K562 (cell line): Measurements from ENCODE around the gene USP49. TPM values are rescaled to one million over a fixed set of nuclear protein-coding genes. Genes with fewer than 3 reads are reported as not detected.

Experiments used
- ASH1L ChIP-seq: fragments of 450-650 bp; IDR thresholded peaks from 2 replicates; pipeline ENCODE4 v1.6.1; 2018; ENCODE audit warnings: borderline replicate concordance, mild to moderate bottlenecking, low read depth; ENCODE audit not compliant: partially characterized antibody
- BMI1 ChIP-seq: fragments of 150-350 bp; IDR thresholded peaks from 2 replicates; pipeline ENCODE4 v1.6.1; 2014; ENCODE audit warnings: low read length
- FUS ChIP-seq: fragments of 200-400 bp; formaldehyde crosslinking; optimal IDR thresholded peaks from 2 replicates; pipeline ENCODE3; 2017; ENCODE audit warnings: low read depth, low read length
- KAT7 ChIP-seq: sonication (generic); formaldehyde crosslinking; IDR thresholded peaks from 2 replicates; pipeline ENCODE4 v1.8.0; 2022; ENCODE audit warnings: missing genetic modification reagents, mild to moderate bottlenecking, borderline replicate concordance
- POLR3G ChIP-seq: IDR thresholded peaks from 2 replicates; pipeline ENCODE4 v1.6.1; 2011; ENCODE audit not compliant: insufficient read length, insufficient replicate concordance; ENCODE audit errors: extremely low read depth
- PPARD ChIP-seq: fragments of 250-450 bp; sonication (Bioruptor Pico); IDR thresholded peaks from 2 replicates; pipeline ENCODE4 v1.8.0; 2022; ENCODE audit warnings: inconsistent platforms, mild to moderate bottlenecking, moderate library complexity
- RHOXF2B ChIP-seq: fragments of 250-450 bp; sonication (Bioruptor Pico); conservative IDR thresholded peaks from 2 replicates; pipeline ENCODE4 v1.5.1; 2021
- SNIP1 ChIP-seq: fragments of 450-650 bp; IDR thresholded peaks from 2 replicates; pipeline ENCODE4 v1.7.1; 2017; ENCODE audit warnings: low read depth, mild to moderate bottlenecking
- TAF9B ChIP-seq: fragments of 450-650 bp; IDR thresholded peaks from 2 replicates; pipeline ENCODE4 v1.6.1; 2018; ENCODE audit warnings: mild to moderate bottlenecking; ENCODE audit not compliant: partially characterized antibody
- ZNF133 ChIP-seq: fragments of 250-450 bp; sonication (Bioruptor Pico); IDR thresholded peaks from 2 replicates; pipeline ENCODE4 v1.4.0; 2020; ENCODE audit warnings: mild to moderate bottlenecking
- ZNF175 ChIP-seq: fragments of 200-800 bp; sonication (Bioruptor generic); IDR thresholded peaks from 2 replicates; pipeline ENCODE4 v1.6.1; 2016; ENCODE audit warnings: low read depth, mild to moderate bottlenecking, missing genetic modification characterization, missing compliant biosample characterization
- ZNF184 ChIP-seq: sonication (generic); formaldehyde crosslinking; IDR thresholded peaks from 2 replicates; pipeline ENCODE4 v1.5.0; 2020; ENCODE audit warnings: missing genetic modification reagents
- polyA plus RNA-seq, 8 experiments: library from polyadenylated mRNA; depleted of rRNA in 4 of 8; stranded (reverse) in 5 of 8; unstranded in 3 of 8; fragments of >200 nt; fragmentation: Nextera tagmentation in 2 of 8; fragmentation: Illumina TruSeq in 1 of 8; extraction: Ambion mirVana in 2 of 8; extraction: Trizol in 1 of 8; gene quantifications; 2 replicates each; pipeline versions ENCODE4 v1.2.1 to v1.2.3, GENCODE V29; 2011 to 2014; ENCODE audit warnings: inconsistent platforms in 1 of 8, missing spikeins in 1 of 8
- total RNA-seq, 7 experiments: library from RNA; depleted of rRNA in 6 of 7; stranded (reverse); fragments of >200 nt in 6 of 7; fragmentation: Illumina TruSeq in 2 of 7; extraction: Trizol in 2 of 7; gene quantifications; 2 replicates each; pipeline versions ENCODE4 v1.2.1 to v1.2.3, GENCODE V29; 2011 to 2021; ENCODE audit warnings: low replicate concordance in 1 of 7
- TF ChIP-seq, protein P1 (sequence below): fragments of 250-450 bp; sonication (Bioruptor Pico); IDR thresholded peaks from 2 replicates; pipeline ENCODE4 v1.5.0; 2022; ENCODE audit warnings: mild to moderate bottlenecking
- TF ChIP-seq, protein P2 (sequence below), 2 experiments: IDR thresholded peaks; 2 replicates each; pipeline ENCODE4 v1.6.1; 2012; ENCODE audit warnings: improper control_type of control experiment in 2 of 2, low read depth in 2 of 2, low read length in 2 of 2, borderline replicate concordance in 1 of 2
- TF ChIP-seq, protein P3 (sequence below): fragments of 450-650 bp; IDR thresholded peaks from 2 replicates; pipeline ENCODE4 v1.6.1; 2017; ENCODE audit warnings: mild to moderate bottlenecking, moderate library complexity
- TF ChIP-seq, protein P4 (sequence below), 3 experiments: IDR thresholded peaks in 2 of 3; conservative IDR thresholded peaks in 1 of 3; 2 replicates each; pipeline ENCODE4 v1.5.1; 2011 to 2012; ENCODE audit warnings: low read length in 3 of 3, mild to moderate bottlenecking in 3 of 3, control low read depth in 2 of 3, improper control_type of control experiment in 1 of 3, inconsistent platforms in 1 of 3, low read depth in 1 of 3, mixed read lengths in 1 of 3, moderate library complexity in 1 of 3; ENCODE audit not compliant: insufficient read depth in 2 of 3
- TF ChIP-seq, protein P5 (sequence below): sonication (generic); formaldehyde crosslinking; IDR thresholded peaks from 2 replicates; pipeline ENCODE4 v1.8.0; 2022; ENCODE audit warnings: mild to moderate bottlenecking, missing genetic modification reagents

USP49 gene
- total and polyA plus RNA-seq, 9 of the 15 experiments (the other 6 are each of a cell fraction or from before 2014, with no cell fraction given): 1.0 to 9.9 (median 6.5) TPM

DNA sequence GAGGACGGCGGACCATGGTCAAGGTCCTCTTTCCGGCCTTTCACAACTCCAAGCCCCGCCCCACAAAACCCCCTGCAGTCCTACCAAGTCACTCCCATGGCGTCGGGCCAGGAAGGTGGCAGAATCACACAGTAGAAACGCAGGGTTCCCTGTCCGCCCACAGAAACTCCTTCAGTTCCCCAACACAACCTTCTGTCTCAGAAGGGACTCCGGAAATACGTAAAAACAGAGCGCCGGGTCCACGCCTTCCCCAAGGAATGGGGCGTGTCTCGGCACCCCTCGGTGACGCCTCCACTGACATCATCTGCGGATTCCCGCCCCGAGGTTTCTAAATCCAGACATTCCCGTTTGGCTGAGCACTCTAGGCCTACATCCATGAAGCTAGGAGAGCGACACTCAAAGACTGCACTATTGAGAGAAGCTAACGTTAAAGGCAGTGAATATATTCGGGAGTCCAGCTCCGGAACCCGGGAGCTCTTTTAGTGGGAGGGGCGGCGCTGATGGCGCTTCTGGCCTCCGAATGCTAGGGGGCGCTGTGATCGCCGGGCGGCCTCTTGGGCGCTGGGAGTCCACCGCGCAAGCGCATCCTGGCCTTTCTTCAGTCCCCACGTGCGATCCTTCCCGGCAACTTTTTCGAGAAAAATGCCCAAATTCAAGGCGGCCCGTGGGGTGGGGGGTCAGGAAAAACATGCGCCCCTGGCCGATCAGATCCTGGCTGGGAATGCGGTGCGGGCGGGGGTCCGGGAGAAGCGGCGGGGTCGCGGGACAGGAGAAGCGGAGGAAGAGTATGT lies 25.9 kb upstream of the USP49 start, which contains the start of the genes BYSL and MED20 (continued):
- TF ChIP-seq KAT7 (CRISPR knock-in tag) (no peak; the same call in 1 of the 2 replicates), FUS (no peak), ZNF184 (no peak), POLR3G (no peak), ZNF175 (no peak), TAF9B (peak; percentile 76), ASH1L (no peak), BMI1 (no peak), PPARD (no peak), SNIP1 (peak; percentile 81), RHOXF2B (CRISPR knock-in tag) (no peak), ZNF133 (CRISPR knock-in tag) (no peak)
- TF ChIP-seq, protein P1, sequence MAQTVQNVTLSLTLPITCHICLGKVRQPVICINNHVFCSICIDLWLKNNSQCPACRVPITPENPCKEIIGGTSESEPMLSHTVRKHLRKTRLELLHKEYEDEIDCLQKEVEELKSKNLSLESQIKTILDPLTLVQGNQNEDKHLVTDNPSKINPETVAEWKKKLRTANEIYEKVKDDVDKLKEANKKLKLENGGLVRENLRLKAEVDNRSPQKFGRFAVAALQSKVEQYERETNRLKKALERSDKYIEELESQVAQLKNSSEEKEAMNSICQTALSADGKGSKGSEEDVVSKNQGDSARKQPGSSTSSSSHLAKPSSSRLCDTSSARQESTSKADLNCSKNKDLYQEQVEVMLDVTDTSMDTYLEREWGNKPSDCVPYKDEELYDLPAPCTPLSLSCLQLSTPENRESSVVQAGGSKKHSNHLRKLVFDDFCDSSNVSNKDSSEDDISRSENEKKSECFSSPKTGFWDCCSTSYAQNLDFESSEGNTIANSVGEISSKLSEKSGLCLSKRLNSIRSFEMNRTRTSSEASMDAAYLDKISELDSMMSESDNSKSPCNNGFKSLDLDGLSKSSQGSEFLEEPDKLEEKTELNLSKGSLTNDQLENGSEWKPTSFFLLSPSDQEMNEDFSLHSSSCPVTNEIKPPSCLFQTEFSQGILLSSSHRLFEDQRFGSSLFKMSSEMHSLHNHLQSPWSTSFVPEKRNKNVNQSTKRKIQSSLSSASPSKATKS: no peak
- TF ChIP-seq, protein P2, sequence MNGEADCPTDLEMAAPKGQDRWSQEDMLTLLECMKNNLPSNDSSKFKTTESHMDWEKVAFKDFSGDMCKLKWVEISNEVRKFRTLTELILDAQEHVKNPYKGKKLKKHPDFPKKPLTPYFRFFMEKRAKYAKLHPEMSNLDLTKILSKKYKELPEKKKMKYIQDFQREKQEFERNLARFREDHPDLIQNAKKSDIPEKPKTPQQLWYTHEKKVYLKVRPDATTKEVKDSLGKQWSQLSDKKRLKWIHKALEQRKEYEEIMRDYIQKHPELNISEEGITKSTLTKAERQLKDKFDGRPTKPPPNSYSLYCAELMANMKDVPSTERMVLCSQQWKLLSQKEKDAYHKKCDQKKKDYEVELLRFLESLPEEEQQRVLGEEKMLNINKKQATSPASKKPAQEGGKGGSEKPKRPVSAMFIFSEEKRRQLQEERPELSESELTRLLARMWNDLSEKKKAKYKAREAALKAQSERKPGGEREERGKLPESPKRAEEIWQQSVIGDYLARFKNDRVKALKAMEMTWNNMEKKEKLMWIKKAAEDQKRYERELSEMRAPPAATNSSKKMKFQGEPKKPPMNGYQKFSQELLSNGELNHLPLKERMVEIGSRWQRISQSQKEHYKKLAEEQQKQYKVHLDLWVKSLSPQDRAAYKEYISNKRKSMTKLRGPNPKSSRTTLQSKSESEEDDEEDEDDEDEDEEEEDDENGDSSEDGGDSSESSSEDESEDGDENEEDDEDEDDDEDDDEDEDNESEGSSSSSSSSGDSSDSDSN (IDR thresholded peaks at IDR 0.05; ENCODE audit: borderline replicate concordance in 1 of 2, low read depth in 2 of 2, low read length in 2 of 2): peak in 1 of 2 experiments; percentile 62; a peak in 1 of 4 replicates
- TF ChIP-seq, protein P3, sequence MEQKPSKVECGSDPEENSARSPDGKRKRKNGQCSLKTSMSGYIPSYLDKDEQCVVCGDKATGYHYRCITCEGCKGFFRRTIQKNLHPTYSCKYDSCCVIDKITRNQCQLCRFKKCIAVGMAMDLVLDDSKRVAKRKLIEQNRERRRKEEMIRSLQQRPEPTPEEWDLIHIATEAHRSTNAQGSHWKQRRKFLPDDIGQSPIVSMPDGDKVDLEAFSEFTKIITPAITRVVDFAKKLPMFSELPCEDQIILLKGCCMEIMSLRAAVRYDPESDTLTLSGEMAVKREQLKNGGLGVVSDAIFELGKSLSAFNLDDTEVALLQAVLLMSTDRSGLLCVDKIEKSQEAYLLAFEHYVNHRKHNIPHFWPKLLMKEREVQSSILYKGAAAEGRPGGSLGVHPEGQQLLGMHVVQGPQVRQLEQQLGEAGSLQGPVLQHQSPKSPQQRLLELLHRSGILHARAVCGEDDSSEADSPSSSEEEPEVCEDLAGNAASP: no peak
- TF ChIP-seq, protein P4, sequence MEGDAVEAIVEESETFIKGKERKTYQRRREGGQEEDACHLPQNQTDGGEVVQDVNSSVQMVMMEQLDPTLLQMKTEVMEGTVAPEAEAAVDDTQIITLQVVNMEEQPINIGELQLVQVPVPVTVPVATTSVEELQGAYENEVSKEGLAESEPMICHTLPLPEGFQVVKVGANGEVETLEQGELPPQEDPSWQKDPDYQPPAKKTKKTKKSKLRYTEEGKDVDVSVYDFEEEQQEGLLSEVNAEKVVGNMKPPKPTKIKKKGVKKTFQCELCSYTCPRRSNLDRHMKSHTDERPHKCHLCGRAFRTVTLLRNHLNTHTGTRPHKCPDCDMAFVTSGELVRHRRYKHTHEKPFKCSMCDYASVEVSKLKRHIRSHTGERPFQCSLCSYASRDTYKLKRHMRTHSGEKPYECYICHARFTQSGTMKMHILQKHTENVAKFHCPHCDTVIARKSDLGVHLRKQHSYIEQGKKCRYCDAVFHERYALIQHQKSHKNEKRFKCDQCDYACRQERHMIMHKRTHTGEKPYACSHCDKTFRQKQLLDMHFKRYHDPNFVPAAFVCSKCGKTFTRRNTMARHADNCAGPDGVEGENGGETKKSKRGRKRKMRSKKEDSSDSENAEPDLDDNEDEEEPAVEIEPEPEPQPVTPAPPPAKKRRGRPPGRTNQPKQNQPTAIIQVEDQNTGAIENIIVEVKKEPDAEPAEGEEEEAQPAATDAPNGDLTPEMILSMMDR (IDR thresholded peaks at IDR 0.05 in 2 of 3, conservative IDR thresholded peaks at IDR 0.05 in 1 of 3; ENCODE audit: insufficient read depth in 2 of 3, low read depth in 1 of 3, low read length in 3 of 3): peak; percentile 91 to 99 (median 98)
- TF ChIP-seq, protein P5, sequence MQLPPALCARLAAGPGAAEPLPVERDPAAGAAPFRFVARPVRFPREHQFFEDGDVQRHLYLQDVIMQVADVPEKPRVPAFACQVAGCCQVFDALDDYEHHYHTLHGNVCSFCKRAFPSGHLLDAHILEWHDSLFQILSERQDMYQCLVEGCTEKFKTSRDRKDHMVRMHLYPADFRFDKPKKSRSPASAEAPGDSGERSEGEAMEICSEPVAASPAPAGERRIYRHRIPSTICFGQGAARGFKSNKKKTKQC (CRISPR knock-in tag): peak; percentile 85; the same call in 1 of the 2 replicates
